AG08396 (cell line): ENCODE results near the gene ZNF480.
A peak's percentile ranks its signal among the peaks of the same experiment; 100 is the strongest.
"Not testable (repeated sequence)": the region's sequence is repeated elsewhere in the genome, so short reads cannot be mapped to it uniquely, and the experiment has no call there.

Source experiments
- DNase-seq: peaks from one replicate; pipeline ENCODE4 v3.0.0; 2012; ENCODE audit warnings: low spot score, mixed read lengths

ZNF480 gene

GRCh38 chr19:52296773-52297600, at the start of gene ZNF480:
Gene ZNF480, plus strand, starts transcription at chr19:52297169. Its CDS starts 3,244 bp downstream, at chr19:52300413.
- peak; percentile 92 for DNase-seq

- DNase-seq: peak; percentile 17
Observed at GRCh38 chr19:52248241-52248640, 48.7 kb upstream of the ZNF480 start.

GRCh38 chr19:52258426-52258825, 38.5 kb upstream of the ZNF480 start:
- DNase-seq: no peak

- DNase-seq: not testable (repeated sequence)
Observed at GRCh38 chr19:52265556-52265955, 31.4 kb upstream of the ZNF480 start.

GRCh38 chr19:52269338-52270261, 27.4 kb upstream of the ZNF480 start, which contains the start of gene ZNF766:
Gene ZNF766, plus strand, starts transcription at chr19:52269587. Its CDS starts 27 bp downstream, at chr19:52269614.
- DNase-seq: peak; percentile 97

- DNase-seq: peak; percentile 48
Observed at GRCh38 chr19:52270266-52270885, 26.6 kb upstream of the ZNF480 start.

GRCh38 chr19:52273301-52273700, 23.7 kb upstream of the ZNF480 start:
- DNase-seq: no peak

GRCh38 chr19:52274191-52274590, 22.8 kb upstream of the ZNF480 start:
- no peak for DNase-seq

- DNase-seq: no peak
Observed at GRCh38 chr19:52275988-52276387, 21.0 kb upstream of the ZNF480 start.

GRCh38 chr19:52277471-52277870, 19.5 kb upstream of the ZNF480 start:
- DNase-seq: no peak

GRCh38 chr19:52286256-52286655, 10.7 kb upstream of the ZNF480 start:
- DNase-seq: no peak

GRCh38 chr19:52291781-52292180, 5.2 kb upstream of the ZNF480 start:
- DNase-seq: no peak

- not testable (repeated sequence) for DNase-seq
Observed at GRCh38 chr19:52292946-52293345, 4.0 kb upstream of the ZNF480 start.

GRCh38 chr19:52296400-52296772, 583 bp upstream of the ZNF480 start:
- DNase-seq: peak; percentile 13

- DNase-seq: peak; percentile 5
Observed at GRCh38 chr19:52297601-52298364, 814 bp downstream of the ZNF480 start.

GRCh38 chr19:52307275-52307674, 10.3 kb downstream of the ZNF480 start:
- no peak for DNase-seq

GRCh38 chr19:52322429-52322828, 25.5 kb downstream of the ZNF480 start:
- DNase-seq: no peak

GRCh38 chr19:52331757-52332156, 34.8 kb downstream of the ZNF480 start:
- DNase-seq: no peak

GRCh38 chr19:52335768-52336116, 38.8 kb downstream of the ZNF480 start:
- DNase-seq: no peak

- peak; percentile 95 for DNase-seq
Observed at GRCh38 chr19:52336117-52336790, 39.3 kb downstream of the ZNF480 start, which contains the start of gene ZNF610. Gene ZNF610, plus strand, starts transcription at chr19:52336243. Its CDS starts 12,930 bp downstream, at chr19:52349173.
